ENCODE data around the gene TMEM145.

Gene TMEM145

GRCh38 chr19:42316223-42317211 is 3.4 kb downstream of the TMEM145 start:
- no peak for ATAC-seq
- TF ChIP-seq TOX (CRISPR knock-in tag; IDR thresholded peaks at IDR 0.05; ENCODE audit: borderline replicate concordance): no peak

- ATAC-seq: no peak
- TF ChIP-seq TOX (CRISPR knock-in tag; IDR thresholded peaks at IDR 0.05; ENCODE audit: borderline replicate concordance): no peak
- TF ChIP-seq, protein P1, sequence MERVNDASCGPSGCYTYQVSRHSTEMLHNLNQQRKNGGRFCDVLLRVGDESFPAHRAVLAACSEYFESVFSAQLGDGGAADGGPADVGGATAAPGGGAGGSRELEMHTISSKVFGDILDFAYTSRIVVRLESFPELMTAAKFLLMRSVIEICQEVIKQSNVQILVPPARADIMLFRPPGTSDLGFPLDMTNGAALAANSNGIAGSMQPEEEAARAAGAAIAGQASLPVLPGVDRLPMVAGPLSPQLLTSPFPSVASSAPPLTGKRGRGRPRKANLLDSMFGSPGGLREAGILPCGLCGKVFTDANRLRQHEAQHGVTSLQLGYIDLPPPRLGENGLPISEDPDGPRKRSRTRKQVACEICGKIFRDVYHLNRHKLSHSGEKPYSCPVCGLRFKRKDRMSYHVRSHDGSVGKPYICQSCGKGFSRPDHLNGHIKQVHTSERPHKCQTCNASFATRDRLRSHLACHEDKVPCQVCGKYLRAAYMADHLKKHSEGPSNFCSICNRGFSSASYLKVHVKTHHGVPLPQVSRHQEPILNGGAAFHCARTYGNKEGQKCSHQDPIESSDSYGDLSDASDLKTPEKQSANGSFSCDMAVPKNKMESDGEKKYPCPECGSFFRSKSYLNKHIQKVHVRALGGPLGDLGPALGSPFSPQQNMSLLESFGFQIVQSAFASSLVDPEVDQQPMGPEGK (CRISPR knock-in tag; IDR thresholded peaks at IDR 0.05; ENCODE audit: borderline replicate concordance): no peak
Measured at GRCh38 chr19:42317535-42317934, 4.4 kb downstream of the TMEM145 start.

DNA sequence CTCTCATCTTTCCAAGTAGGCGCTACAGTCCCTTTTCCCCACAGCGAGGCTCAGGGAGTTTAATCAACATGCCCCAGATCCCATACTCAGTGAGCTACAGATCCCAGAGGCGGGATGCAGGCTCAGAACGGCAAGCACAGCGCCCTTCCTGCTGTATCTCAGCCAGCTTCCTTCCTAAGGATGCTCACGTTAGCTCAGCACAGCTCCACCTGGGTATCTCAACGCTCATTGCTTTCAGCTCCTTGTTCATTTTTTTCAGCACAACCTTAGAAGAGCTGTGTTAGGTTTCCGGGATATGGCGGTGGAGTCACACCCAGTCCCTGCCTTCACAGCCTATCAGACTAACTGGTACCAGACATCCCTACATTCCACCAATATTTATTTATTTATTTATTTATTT is 9.2 kb downstream of the TMEM145 start:
- TF ChIP-seq GLIS3 (CRISPR knock-in tag; IDR thresholded peaks at IDR 0.05) (no peak), ZNF565 (CRISPR knock-in tag; conservative IDR thresholded peaks at IDR 0.05; ENCODE audit: low read depth) (no peak), ZFP3 (CRISPR knock-in tag; IDR thresholded peaks at IDR 0.05) (no peak), OSR1 (CRISPR knock-in tag; IDR thresholded peaks at IDR 0.05) (no peak), CREB5 (CRISPR knock-in tag; IDR thresholded peaks at IDR 0.05; ENCODE audit: low read depth) (no peak), ZC3H10 (CRISPR knock-in tag; IDR thresholded peaks at IDR 0.05) (no peak), ZNF70 (CRISPR knock-in tag; IDR thresholded peaks at IDR 0.05) (no peak), RARB (CRISPR knock-in tag; IDR thresholded peaks at IDR 0.05) (no peak)
- TF ChIP-seq, protein P2, sequence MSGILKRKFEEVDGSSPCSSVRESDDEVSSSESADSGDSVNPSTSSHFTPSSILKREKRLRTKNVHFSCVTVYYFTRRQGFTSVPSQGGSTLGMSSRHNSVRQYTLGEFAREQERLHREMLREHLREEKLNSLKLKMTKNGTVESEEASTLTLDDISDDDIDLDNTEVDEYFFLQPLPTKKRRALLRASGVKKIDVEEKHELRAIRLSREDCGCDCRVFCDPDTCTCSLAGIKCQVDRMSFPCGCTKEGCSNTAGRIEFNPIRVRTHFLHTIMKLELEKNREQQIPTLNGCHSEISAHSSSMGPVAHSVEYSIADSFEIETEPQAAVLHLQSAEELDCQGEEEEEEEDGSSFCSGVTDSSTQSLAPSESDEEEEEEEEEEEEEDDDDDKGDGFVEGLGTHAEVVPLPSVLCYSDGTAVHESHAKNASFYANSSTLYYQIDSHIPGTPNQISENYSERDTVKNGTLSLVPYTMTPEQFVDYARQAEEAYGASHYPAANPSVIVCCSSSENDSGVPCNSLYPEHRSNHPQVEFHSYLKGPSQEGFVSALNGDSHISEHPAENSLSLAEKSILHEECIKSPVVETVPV (CRISPR knock-in tag; IDR thresholded peaks at IDR 0.05): no peak
- ATAC-seq: no peak

GRCh38 chr19:42323473-42323851 is 10.4 kb downstream of the TMEM145 start:
- no peak for TF ChIP-seq ARNTL (CRISPR knock-in tag; IDR thresholded peaks at IDR 0.05; ENCODE audit: borderline replicate concordance, low read depth)
- TF ChIP-seq SNAI2 (CRISPR knock-in tag; IDR thresholded peaks at IDR 0.05): no peak
- TF ChIP-seq CSDC2 (CRISPR knock-in tag; IDR thresholded peaks at IDR 0.05): no peak
- no peak for TF ChIP-seq OSR1 (CRISPR knock-in tag; IDR thresholded peaks at IDR 0.05)
- TF ChIP-seq RARB (CRISPR knock-in tag; IDR thresholded peaks at IDR 0.05): no peak
- no peak for TF ChIP-seq ZNF70 (CRISPR knock-in tag; IDR thresholded peaks at IDR 0.05)
- no peak for TF ChIP-seq GLIS3 (CRISPR knock-in tag; IDR thresholded peaks at IDR 0.05)
- TF ChIP-seq, protein P1 (CRISPR knock-in tag; IDR thresholded peaks at IDR 0.05; ENCODE audit: borderline replicate concordance): no peak
- no peak for TF ChIP-seq POU6F1 (CRISPR knock-in tag; IDR thresholded peaks at IDR 0.05; ENCODE audit: borderline replicate concordance, low read depth)
- no peak for TF ChIP-seq ISL1 (CRISPR knock-in tag; IDR thresholded peaks at IDR 0.05)
- no peak for TF ChIP-seq TOX (CRISPR knock-in tag; IDR thresholded peaks at IDR 0.05; ENCODE audit: borderline replicate concordance)
- TF ChIP-seq CREB5 (CRISPR knock-in tag; IDR thresholded peaks at IDR 0.05; ENCODE audit: low read depth): no peak
- TF ChIP-seq TCF4 (CRISPR knock-in tag; IDR thresholded peaks at IDR 0.05; ENCODE audit: borderline replicate concordance): no peak
- no peak for TF ChIP-seq ZC3H10 (CRISPR knock-in tag; IDR thresholded peaks at IDR 0.05)
- ATAC-seq: no peak
